A549 (cell line): ENCODE data around the gene BBS10. TPM values are rescaled to one million over a fixed set of nuclear protein-coding genes. Genes with fewer than 3 reads are reported as not detected.

ENCODE experiments used
- ATAC-seq, 2 experiments: fragments of 200-7000 bp in 1 of 2; fragments of >200 bp in 1 of 2; cut with Nextera tagmentation in 1 of 2; cut with Tn5 transposase in 1 of 2; 3 replicates each; pipeline versions ENCODE4 v1.8.0 to v1.9.1; 2018 to 2020; ENCODE audit warnings: mild to moderate bottlenecking in 1 of 2, moderate library complexity in 1 of 2
- CTCF ChIA-PET: fragments of 300-600 bp; sonication (Branson Sonifier 250); formaldehyde crosslinking; extraction: SDS; loops from one replicate; lab custom pipeline; 2021; ENCODE audit warnings: antibody characterized with exemption, inconsistent platforms; lab: Yijun Ruan, JAX
- POLR2A ChIA-PET: fragments of 350-600 bp; formaldehyde crosslinking; extraction: SDS; loops from one replicate; lab custom pipeline; 2021; ENCODE audit warnings: antibody characterized with exemption, inconsistent platforms; lab: Yijun Ruan, JAX
- DNase-seq, 2 experiments: peaks; one replicate each; pipeline versions ENCODE4 v3.0.0 to v3.0.0-alpha.2; 2011 to 2016; ENCODE audit warnings: low read depth in 1 of 2, low spot score in 1 of 2
- FAIRE-seq: peaks from 2 replicates; lab custom pipeline; 2011; peaks lifted over from hg19 to GRCh38; lab: Jason Lieb, UNC
- H3K27ac ChIP-seq, 2 experiments: fragments of >200 bp; sonication (Bioruptor Twin); formaldehyde crosslinking; 3 replicates each; pipeline ENCODE4 v1.5.1; 2016 to 2017
- H3K4me1 ChIP-seq: fragments of >200 bp; sonication (Bioruptor Twin); formaldehyde crosslinking; 3 replicates; pipeline ENCODE4 v1.6.1; 2016
- H3K4me2 ChIP-seq: fragments of >200 bp; sonication (Bioruptor Twin); formaldehyde crosslinking; 3 replicates; pipeline ENCODE4 v1.6.1; 2016
- H3K4me3 ChIP-seq: fragments of >200 bp; sonication (Bioruptor Twin); formaldehyde crosslinking; 3 replicates; pipeline ENCODE4 v1.5.1; 2016
- H3K9me3 ChIP-seq: fragments of >200 bp; sonication (Bioruptor Twin); formaldehyde crosslinking; 3 replicates; pipeline ENCODE4 v1.6.1; 2016
- GATA3 ChIP-seq: IDR thresholded peaks from 2 replicates; pipeline ENCODE4 v1.6.1; 2012; ENCODE audit warnings: borderline replicate concordance
- HMGXB4 ChIP-seq: fragments of 250-450 bp; sonication (Bioruptor Pico); IDR thresholded peaks from 2 replicates; pipeline ENCODE4 v1.5.0; 2021; ENCODE audit warnings: mild to moderate bottlenecking, moderate library complexity, borderline replicate concordance
- HOXA7 ChIP-seq: fragments of 250-450 bp; sonication (Bioruptor Pico); IDR thresholded peaks from 2 replicates; pipeline ENCODE4 v1.5.0; 2020; ENCODE audit warnings: mild to moderate bottlenecking, moderate library complexity
- JUN ChIP-seq, 2 experiments: fragments of >200 bp; sonication (Bioruptor Twin); formaldehyde crosslinking; IDR thresholded peaks; 2 replicates in 1 of 2; 3 replicates in 1 of 2; pipeline ENCODE4 v1.6.1; 2016 to 2017
- KDM1A ChIP-seq: fragments of 200-600 bp; sonication (generic); IDR thresholded peaks from 2 replicates; pipeline ENCODE4 v1.6.1; 2016; ENCODE audit warnings: low read depth, mild to moderate bottlenecking
- NFE2L2 ChIP-seq: fragments of 150-350 bp; conservative IDR thresholded peaks from 2 replicates; pipeline ENCODE4 v1.6.1; 2014; ENCODE audit warnings: low read length
- POLR2AphosphoS2 ChIP-seq: conservative IDR thresholded peaks from 2 replicates; pipeline ENCODE4 v1.6.1; 2012; ENCODE audit warnings: low read length, improper control_type of control experiment, inconsistent platforms
- WGBS: methylation state at CpG from one replicate; pipeline ENCODE4 v1.1.6; 2017; ENCODE audit errors: missing lambda C conversion rate; 5-methylcytosine and 5-hydroxymethylcytosine counted together
- polyA plus RNA-seq, 4 experiments: library from polyadenylated mRNA; depleted of rRNA in 3 of 4; stranded (reverse); fragments of >200 nt; fragmentation: RNase III in 1 of 4; extraction: RNeasy Plus Mini Kit Qiagen cat#74134 plus additional on column Dnase treatment in 1 of 4; gene quantifications; 2 replicates in 3 of 4; 3 replicates in 1 of 4; pipeline ENCODE4 v1.2.3, GENCODE V29; 2011 to 2017
- small RNA-seq, 6 experiments: library from RNA; depleted of rRNA; stranded (forward); fragments of <200 nt; gene quantifications; one replicate each; pipeline ENCODE3, GENCODE V24; 2012

The BBS10 gene
- polyA plus RNA-seq, 2 of the 4 experiments (the other 2 are of a cell fraction): 8.0 to 15.1 TPM

GRCh38 chr12:76299536-76300296 is 48.5 kb downstream of the BBS10 start:
- Histone ChIP-seq H3K4me1 (peaks cover 8% of the 10 kb centered on the region; the same call in 1 of the 3 replicates), H3K4me3 (no peak overlapping the region), H3K27ac (no peak overlapping the region), H3K9me3 (no peaks in the 10 kb centered on the region), H3K4me2 (peak overlapping the region; percentile 5; the same call in 2 of the 3 replicates)
- ATAC-seq (peak; percentile 58 to 71; a peak in 4 of 6 replicates), DNase-seq (peak; percentile 20 to 33), FAIRE-seq (no peak)
- ChIA-PET CTCF (interaction anchor here (0.6 to 1.4 kb wide), 2 partner anchors 141 to 1445 kb away, joined by 3 to 4 read pairs; no protein-coding TSS in a partner anchor), POLR2A (no interaction called here)
- WGBS: 24% methylated on average over 5 of the region's 5 CpGs
- TF ChIP-seq POLR2AphosphoS2 (no peak), JUN (IDR thresholded peaks at IDR 0.05) (no peak), NFE2L2 (no peak), KDM1A (no peak), GATA3 (no peak), HOXA7 (no peak), HMGXB4 (CRISPR knock-in tag) (no peak)

Small RNA genes within 50 kb of the gene (small RNA-seq; reads per million reads assigned to genes)
- gene RN7SKP172: 0 to 0.86 (median 0) reads per million in 6 experiments

Other genes with a start within 250 kb of the BBS10 start
- gene OSBPL8, start 211.4 kb upstream of the BBS10 start, polyA plus RNA-seq (2011; rRNA removed): 30.9 and 43.2 TPM in 2 replicates
- gene OSBPL8, start 211.4 kb upstream of the BBS10 start, polyA plus RNA-seq (2017; fragmentation: RNase III; extraction: RNeasy Plus Mini Kit Qiagen cat#74134 plus additional on column Dnase treatment): 15.4 to 16.9 TPM (median 15.5 TPM) in 3 replicates